Activated naive CD8-positive, alpha-beta T cell treated with anti-CD3 and anti-CD28 coated beads, Interleukin-2, amount 10 ng/mL, durations not matched to agents 7 days and 5 days (primary cell): Measurements from ENCODE around the gene CDH18. TPM values are rescaled to one million over a fixed set of nuclear protein-coding genes. Genes with fewer than 3 reads are reported as not detected.

Experiments used
- ATAC-seq: fragments of 150-1000 bp; cut with Tn5 transposase; one replicate; pipeline ENCODE4 v1.10.0; 2021; ENCODE audit warnings: low read depth, moderate library complexity
- POLR2A ChIA-PET: fragments of 350-600 bp; sonication (Branson Sonifier 250); formaldehyde crosslinking; loops from one replicate; lab custom pipeline; 2021; ENCODE audit warnings: antibody characterized with exemption; lab: Charles Lee
- DNase-seq: peaks from one replicate; pipeline ENCODE4 v3.0.0; 2021
- H3K27ac Mint-ChIP-seq: one replicate; pipeline ENCODE4 v1.8.0; 2022; ENCODE audit warnings: mild to moderate bottlenecking, mixed read lengths
- H3K27me3 Mint-ChIP-seq: one replicate; pipeline ENCODE4 v1.8.0; 2022; ENCODE audit warnings: mild to moderate bottlenecking, moderate library complexity, mixed read lengths
- H3K36me3 Mint-ChIP-seq: one replicate; pipeline ENCODE4 v1.8.0; 2021; ENCODE audit warnings: mild to moderate bottlenecking, mixed read lengths
- H3K4me1 Mint-ChIP-seq: one replicate; pipeline ENCODE4 v1.8.0; 2021; ENCODE audit warnings: mixed read lengths
- H3K4me3 Mint-ChIP-seq: one replicate; pipeline ENCODE4 v1.8.0; 2022; ENCODE audit warnings: mild to moderate bottlenecking, moderate library complexity, mixed read lengths
- H3K9me3 Mint-ChIP-seq: one replicate; pipeline ENCODE4 v1.8.0; 2021; ENCODE audit warnings: mixed read lengths
- total RNA-seq, 2 experiments: library from RNA; stranded (reverse); gene quantifications; one replicate each; pipeline ENCODE4 v1.2.3, GENCODE V29; 2021

CDH18 gene
- total RNA-seq, 2 experiments from 2014 or later = not detected

DNA sequence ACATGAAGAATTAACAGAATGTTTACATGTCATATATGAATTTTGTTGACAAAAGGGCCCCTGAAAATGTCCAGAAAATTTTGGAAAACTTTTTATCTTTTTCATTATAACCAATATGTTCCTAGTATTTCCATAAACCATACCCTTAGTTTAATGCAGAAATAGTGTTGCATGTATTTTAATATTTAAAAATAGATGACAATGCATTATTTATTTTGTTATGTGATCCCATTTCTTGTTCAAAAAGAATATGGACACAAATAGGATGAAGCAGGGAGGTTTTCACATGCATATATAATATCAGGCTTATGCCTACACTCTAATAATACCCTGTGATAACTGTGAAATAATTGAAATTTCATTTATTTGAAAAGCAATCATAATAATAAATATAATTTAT is 500.5 kb downstream of the CDH18 start:
- Mint-ChIP-seq H3K27me3 (no peaks in the 10 kb centered on the region), H3K4me1 (no peaks in the 10 kb centered on the region), H3K27ac (no peak overlapping the region), H3K4me3 (no peak overlapping the region), H3K36me3 (no peaks in the 10 kb centered on the region), H3K9me3 (peaks cover 4% of the 10 kb centered on the region)
- POLR2A ChIA-PET = interaction anchor here (0.5 kb wide), 1 partner anchor 616 kb away, joined by 4 read pairs; no protein-coding TSS in a partner anchor
- no peak for DNase-seq
- ATAC-seq = no peak

DNA sequence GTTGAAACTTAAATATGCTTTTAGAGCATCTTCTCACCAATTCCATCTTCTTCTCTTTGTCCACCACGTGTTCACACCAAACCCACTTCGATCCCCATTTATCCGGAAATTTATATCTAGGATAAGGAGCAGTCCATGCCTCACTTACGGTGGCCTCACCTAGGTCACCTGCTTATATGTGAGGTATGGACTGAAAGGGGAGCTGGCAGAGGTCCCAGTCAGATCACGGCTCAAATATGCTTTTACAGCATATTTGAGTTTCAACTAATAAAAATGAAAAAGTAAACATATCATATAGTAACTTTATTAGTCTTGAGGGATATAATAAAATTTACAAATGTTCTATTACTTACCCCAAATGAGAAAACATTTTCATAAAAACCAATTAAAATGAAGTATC is 508.4 kb downstream of the CDH18 start:
- POLR2A ChIA-PET = no interaction called here
- H3K27ac Mint-ChIP-seq = no peak overlapping the region
- peaks cover 14% of the 10 kb centered on the region for H3K9me3 Mint-ChIP-seq
- no peaks in the 10 kb centered on the region for H3K36me3 Mint-ChIP-seq
- H3K27me3 Mint-ChIP-seq = no peaks in the 10 kb centered on the region
- ATAC-seq (no peak), DNase-seq (no peak)
- H3K4me1 Mint-ChIP-seq = no peaks in the 10 kb centered on the region
- no peak overlapping the region for H3K4me3 Mint-ChIP-seq

DNA sequence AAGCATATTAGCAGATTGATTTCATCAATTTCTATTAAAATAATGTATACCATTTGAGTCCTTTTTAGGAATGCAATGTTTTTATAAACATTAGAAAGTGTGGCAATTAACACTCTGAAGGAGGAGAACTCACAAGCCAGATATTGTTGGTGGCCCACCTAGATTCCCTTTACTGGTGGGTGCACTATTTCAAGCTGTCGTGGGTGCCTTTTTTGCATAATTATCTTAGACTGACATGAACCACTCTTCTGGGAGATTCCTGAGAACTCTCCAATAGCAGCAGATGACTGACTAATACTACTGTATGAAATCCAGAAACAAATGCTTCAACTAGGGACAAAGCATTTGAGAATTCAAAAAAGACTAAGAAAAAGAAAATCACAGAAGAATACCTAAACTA is 526.0 kb downstream of the CDH18 start:
- DNase-seq (no peak), ATAC-seq (no peak)
- H3K27ac Mint-ChIP-seq = no peak overlapping the region
- H3K9me3 Mint-ChIP-seq = peaks cover 5% of the 10 kb centered on the region
- no peaks in the 10 kb centered on the region for H3K27me3 Mint-ChIP-seq
- H3K4me1 Mint-ChIP-seq = no peaks in the 10 kb centered on the region
- H3K36me3 Mint-ChIP-seq = no peaks in the 10 kb centered on the region
- no peak overlapping the region for H3K4me3 Mint-ChIP-seq
- POLR2A ChIA-PET = no interaction called here

DNA sequence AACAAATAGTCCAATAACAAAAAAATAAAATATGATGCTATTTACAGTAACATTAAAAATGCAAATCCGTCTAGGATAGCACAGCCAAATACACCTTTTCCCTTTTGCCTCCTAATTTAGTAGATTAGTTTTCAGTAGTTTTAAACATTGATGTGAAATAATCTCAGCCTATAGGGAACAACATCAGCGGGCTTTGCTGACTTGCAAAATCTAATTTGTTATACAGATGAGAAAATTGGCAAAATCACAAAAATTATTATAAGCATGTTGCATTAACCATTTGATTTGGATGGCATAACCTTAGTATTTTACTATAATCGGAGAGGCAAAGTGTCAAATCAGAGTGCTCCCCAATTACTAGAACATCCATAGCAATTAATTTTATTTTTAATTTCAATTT is 563.5 kb downstream of the CDH18 start:
- Mint-ChIP-seq H3K27ac (no peak overlapping the region), H3K36me3 (no peaks in the 10 kb centered on the region)
- POLR2A ChIA-PET = no interaction called here

More for the DNA sequence above, 563.5 kb downstream of the CDH18 start:
- ATAC-seq (no peak), DNase-seq (no peak)
- Mint-ChIP-seq H3K27me3 (no peaks in the 10 kb centered on the region), H3K9me3 (peaks cover 3% of the 10 kb centered on the region), H3K4me3 (no peak overlapping the region), H3K4me1 (no peaks in the 10 kb centered on the region)
